ENCODE measurements around the gene SFSWAP. TPM values are rescaled to one million over a fixed set of nuclear protein-coding genes. Genes with fewer than 3 reads are reported as not detected.
"Not testable (repeated sequence)": the region's sequence is repeated elsewhere in the genome, so short reads cannot be mapped to it uniquely, and the experiment has no call there.

Gene SFSWAP
- total RNA-seq, 1 experiment from 2014 or later = 33.9 TPM

DNA sequence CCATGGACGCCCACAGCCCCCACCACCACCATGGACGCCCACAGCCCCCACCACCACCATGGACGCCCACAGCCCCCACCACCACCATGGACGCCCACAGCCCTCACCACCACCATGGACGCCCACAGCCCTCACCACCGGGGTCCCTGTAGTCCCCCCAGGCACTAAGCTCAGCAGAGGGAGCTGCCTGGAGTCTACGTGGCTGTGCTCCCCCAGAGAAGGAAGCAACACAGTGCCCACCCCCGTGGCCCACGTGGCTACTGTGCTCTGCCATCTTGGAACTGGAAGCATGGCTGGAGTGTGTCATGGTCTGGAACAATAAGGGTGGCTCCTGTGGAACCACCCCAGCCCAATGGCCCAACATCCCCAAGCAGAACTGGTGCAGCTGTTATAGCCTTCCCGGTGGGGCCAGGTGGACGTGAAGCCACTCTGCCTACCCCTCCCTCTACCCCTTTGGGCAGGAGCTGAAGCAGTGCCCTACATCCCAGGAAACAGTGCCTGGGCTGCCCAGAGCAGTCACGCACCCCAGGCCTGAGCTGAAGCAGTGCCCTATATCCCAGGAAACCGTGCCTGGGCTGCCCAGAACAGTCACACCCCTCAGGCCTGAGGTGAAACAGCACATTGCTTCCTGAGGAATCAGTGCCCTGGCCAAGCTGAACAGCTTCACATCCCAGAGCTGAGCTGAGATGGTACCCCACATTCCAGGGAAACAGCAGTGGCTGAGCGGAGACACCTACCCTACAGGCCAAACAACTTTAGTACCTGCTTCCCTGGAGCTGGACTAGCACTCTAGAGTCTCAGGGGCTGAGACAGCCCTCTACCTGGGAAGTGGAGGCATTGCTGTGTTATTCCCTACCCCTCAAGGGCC is 9.0 kb upstream of the SFSWAP start:
- no peak for DNase-seq (ENCODE audit: low read depth)

DNA sequence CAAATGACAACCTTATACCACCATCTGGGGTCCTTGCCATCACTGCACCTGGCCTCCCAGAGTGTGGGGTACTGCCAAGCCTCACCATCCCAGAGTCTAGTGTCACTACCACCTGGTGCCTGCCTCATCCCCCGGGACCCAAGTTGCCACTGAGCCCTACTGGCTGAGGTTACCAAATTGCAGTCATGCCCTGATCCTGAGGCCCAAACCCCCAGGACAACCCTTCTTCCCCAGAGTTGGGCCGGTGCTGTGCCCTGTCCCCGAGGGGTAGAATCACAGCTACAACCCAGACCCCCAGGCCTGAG is 8.4 kb upstream of the SFSWAP start:
- DNase-seq (ENCODE audit: low read depth) = no peak

DNA sequence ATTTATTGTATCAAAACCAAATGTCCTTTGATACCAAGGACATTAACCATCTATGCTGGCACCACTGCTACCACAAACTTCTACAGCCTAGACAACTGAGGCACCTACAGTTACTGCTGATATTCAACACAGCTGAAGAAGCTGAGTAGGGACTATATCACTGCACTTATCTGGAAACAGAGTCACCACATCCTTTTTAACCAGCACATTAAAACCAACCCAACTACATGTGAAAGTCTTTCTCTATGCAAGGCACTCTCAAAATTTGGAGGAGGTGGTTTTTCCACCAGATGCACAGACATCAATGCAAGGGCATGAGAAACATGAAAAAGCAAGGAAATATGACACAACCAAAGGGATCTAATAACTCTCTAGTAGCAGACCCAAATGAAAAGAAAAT is 7.7 kb upstream of the SFSWAP start:
- DNase-seq (ENCODE audit: low read depth) = no peak

DNA sequence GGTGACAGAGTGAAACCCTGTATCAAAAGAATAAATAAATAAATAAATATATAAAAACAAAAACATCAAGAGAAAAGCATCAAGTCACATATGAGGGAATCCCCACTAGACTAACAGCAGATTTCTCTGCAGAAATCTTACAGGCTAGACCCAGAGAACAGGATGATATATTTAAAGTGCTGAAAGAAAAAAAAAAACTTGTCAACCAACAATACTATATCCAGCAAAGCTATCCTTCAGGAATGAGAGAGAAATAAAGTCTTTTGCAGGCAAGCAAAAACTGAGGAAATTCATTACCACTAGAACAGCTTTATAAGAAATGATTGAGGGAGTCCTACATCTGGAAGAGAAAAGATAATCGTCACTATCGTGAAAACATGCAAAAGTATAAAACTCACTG is 6.4 kb upstream of the SFSWAP start:
- no peak for DNase-seq (ENCODE audit: low read depth)

DNA sequence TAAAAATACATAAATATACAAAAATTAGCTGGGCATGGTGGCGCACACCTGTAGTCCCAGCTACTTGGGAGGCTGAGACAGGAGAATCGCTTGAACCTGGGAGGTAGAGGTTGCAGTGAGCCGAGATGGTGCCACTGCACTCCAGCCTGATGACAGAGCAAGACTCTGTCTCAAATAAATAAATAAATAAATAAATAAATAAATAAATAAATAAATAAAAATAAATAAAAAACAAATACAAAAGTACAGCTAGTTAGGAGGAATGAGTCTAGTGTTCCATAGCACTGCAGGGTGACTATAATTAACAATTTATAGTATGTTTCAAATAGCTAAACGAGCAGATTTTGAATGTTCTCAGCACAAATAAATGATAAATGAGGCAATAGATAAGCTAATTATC is 4.2 kb upstream of the SFSWAP start:
- DNase-seq (ENCODE audit: low read depth) = not testable (repeated sequence)

DNA sequence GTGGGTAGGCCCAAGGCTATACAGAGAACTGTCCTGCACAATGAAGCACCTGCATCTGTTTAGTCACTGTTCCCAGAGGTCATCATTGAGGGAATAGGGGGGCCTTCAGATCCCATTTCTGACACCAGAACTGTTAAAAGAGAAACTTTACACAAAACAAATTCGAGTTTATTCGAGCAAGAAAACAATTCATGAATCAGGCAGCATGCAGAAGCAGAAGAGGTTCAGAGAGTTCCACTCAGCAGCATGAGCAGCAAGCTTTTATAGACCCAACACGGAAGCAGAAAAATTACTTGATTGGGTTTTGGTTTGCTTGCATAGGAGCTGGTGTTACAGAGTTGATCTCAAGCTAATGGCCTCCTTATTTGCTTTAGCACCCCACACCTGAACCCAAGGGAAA is 1.7 kb upstream of the SFSWAP start:
- DNase-seq (ENCODE audit: low read depth) = no peak

DNA sequence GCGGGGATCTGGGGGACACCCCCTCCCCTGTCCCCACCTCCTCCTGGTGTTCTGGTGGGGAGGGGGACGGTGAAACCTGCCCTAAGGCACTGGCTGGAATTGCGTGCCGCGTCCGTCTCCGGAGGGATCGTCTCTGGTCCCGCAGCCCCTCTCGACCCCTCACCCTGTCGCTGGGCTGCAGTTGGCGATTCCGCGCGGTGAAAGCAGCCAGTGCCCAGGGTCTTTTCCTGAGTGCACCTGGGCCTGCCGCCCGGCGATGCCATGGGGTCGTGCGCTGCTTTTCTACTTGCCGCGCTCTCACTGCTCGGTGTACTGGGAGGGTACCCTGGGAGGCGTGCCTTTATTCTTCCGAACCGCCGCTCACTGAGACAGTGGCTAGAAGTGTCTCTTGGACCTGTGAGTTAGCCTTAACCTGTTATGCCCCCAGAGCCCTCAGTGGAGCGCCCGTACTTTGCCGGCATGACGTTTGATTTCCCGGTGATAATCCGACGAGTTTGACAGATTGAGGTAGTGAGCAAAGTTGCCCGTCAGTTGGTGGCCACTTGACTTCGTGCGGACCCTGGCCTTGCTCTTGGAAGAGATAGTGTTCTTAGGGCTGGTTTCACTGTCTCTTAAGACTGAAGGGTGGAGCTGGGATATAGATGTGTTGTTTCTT is 788 bp downstream of the SFSWAP start:
- no peak for DNase-seq (ENCODE audit: low read depth)

DNA sequence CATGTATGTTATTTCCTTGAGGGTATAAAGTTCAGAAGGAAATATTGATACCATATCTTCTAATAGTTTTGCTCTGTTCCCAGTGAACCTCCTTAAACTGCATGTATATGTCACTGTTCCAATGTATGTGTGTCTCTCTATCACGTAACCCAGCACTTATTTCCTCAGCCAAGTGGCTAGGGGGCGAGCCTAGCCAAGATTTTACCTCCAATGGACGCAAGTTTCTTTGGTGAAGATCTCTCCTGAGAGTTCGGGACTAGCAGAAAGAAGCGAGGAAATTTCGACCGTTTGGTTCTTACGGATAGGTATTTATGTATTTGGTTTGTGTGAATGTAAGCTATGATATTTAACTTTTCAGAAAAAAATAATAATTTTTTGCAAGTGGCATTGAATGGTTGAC is 2.5 kb downstream of the SFSWAP start:
- DNase-seq (ENCODE audit: low read depth) = no peak

DNA sequence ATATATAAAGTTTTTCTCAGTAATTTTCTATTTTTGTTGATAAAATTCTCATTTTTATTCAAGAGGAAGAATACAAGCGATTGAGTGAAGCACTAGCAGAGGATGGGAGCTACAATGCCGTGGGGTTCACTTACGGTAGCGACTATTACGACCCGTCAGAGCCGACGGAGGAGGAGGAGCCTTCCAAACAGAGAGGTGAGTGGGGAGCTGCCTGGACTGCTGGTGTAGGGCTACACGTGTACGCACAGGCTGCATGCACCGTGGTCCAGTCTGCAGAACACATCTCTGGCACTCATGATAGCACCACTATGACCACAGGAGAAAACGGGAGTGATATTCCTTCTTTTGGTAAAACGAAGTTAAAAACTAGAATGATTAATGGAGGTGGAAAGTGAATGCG is 3.9 kb downstream of the SFSWAP start:
- no peak for DNase-seq (ENCODE audit: low read depth)

DNA sequence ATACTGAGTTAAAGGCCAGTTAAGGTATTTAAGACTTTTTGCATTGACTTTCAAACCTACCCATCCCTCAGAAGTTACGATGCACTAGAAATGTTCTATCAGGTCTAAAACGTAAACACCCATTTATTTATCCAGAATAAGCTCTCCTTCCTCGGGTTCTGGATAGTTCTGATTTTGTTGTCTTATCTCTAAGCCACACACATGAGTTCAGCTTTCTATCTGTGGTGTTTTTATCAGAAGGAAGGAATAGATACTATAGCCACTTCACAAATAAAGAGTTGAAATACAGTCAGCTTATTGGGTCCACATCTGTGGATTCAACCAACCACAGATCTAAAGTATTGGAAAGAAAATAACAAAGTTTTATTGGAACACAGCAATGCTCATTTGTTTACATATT is 5.4 kb downstream of the SFSWAP start:
- DNase-seq (ENCODE audit: low read depth) = no peak

DNA sequence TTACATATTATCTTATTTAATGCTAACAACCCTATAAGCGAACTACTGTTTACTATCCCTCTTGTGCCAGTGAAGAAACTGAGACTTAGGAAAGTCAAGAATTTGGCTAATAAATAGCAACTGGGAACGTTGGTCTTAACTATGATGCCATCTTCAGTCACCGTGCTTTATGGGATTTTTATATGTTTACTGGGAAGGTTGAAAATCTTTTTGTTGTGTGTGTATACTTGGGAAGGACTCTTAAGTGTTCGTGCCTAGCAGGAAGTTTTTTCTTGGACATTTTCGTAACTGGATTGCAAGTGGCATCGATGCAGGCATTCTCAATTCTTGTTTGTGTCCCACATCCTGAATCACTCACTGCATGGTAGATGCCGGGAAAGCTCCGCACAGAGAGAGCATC is 9.4 kb downstream of the SFSWAP start:
- DNase-seq (ENCODE audit: low read depth) = no peak

DNA sequence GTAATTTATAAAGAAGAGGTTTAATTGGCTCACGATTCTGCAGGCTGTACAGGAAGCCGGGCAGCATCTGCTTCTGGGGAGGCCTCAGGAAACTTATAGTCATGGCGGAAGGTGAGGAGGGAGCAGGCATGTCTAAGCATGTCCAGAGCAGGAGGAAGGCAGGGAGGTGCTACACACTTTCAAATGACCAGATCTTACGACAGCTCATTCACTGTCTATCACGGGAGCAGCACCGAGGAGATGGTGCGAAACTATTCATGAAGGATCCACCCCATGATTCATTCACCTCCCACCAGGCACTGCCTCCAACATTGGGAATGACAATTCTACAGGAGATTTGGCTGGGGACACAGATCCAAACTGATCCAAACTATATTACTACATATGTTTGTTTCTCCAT is 10.0 kb downstream of the SFSWAP start:
- DNase-seq (ENCODE audit: low read depth) = no peak

DNA sequence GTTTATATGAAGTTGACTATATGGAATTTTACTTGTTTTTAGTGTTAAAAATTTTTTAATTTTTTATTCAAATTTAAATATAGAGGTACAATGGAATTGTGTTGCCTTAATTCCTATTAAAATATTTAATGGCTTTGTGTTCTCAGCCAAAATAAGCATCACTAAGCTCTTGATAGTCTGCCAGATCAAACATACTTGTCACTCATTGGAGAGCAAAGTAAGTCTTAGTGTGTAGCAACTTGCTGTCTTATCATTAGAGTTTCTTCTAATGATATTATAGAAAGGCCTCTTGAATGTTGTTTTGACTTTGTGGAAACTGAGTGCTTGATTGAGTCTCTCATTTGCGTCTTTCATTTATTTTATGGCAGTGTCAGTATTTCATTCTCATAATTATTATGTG is 10.7 kb downstream of the SFSWAP start:
- no peak for DNase-seq (ENCODE audit: low read depth)

DNA sequence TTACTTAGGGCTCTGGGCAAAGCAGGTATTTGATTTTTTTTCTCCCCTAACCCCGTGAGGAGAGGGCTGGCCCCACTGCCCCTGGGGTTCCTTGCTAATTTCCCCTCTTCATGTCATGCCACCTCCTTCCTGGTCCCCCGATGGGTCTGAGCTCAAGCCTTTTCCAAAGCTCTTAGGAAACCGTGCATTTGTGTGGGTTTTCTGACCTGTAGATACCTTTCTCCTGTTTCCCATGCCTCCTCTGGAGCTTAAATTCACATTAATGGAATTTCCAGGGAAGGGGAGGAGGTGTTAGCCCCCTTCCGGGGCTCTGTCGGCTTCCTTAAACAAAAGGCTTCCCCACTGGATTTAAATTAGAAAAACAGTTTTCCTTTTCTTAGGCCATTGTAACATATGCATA is 12.6 kb downstream of the SFSWAP start:
- DNase-seq (ENCODE audit: low read depth) = no peak

DNA sequence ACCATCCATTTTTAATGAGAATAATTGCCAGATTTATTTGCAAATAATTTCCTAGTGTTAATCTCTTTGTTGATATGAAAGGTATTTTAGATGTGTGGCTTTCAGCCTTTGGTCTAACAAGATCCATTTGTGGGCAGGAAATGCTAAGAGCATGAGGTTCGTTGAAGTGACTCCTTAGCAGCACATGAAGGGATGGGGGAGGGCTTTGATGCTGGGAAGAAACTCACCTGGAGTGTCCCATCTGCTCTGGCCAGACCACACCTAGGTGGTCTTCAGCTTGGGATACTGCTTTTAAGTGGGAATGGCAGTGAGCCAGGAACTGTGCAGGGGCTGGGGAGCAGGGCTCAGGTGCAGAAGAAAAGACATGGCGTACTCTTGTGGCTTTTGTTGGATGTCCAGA is 13.6 kb downstream of the SFSWAP start:
- DNase-seq (ENCODE audit: low read depth) = no peak

DNA sequence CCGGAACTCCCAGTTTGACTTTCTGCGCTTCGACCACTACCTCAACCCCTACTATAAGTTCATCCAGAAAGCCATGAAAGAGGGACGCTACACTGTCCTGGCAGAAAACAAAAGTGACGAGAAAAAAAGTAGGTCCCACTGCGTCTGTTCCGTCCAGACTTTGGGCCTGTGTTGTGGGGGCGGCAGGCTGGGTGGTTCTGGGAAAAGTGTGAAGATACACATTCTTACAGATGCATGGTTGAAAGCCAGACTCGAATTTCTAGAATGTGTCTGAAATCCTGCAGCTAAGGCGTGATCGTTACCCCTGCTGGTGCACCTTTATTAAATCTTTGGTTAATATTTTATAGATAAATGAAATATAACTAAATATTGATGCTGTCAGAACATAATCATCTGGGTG is 14.6 kb downstream of the SFSWAP start:
- no peak for DNase-seq (ENCODE audit: low read depth)

DNA sequence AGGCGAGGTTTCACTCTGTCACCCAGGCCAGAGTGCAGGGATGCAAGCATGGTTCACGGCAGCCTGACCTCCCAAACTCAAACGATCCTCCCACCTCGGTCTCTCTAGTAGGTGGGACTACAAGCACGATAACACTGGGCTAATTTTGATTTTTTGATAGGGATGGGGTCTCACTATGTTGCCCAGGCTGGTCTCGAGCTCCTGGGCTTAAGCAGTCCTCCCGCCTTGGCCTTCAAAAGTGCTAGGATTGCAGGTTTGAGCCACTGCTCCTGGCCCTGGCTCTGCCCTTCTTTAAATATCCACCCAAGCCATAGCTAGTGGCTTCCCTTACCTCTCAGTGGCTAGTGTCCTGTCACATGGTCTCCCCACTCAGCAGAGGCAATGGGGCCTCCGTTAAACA is 17.8 kb downstream of the SFSWAP start:
- no peak for DNase-seq (ENCODE audit: low read depth)

DNA sequence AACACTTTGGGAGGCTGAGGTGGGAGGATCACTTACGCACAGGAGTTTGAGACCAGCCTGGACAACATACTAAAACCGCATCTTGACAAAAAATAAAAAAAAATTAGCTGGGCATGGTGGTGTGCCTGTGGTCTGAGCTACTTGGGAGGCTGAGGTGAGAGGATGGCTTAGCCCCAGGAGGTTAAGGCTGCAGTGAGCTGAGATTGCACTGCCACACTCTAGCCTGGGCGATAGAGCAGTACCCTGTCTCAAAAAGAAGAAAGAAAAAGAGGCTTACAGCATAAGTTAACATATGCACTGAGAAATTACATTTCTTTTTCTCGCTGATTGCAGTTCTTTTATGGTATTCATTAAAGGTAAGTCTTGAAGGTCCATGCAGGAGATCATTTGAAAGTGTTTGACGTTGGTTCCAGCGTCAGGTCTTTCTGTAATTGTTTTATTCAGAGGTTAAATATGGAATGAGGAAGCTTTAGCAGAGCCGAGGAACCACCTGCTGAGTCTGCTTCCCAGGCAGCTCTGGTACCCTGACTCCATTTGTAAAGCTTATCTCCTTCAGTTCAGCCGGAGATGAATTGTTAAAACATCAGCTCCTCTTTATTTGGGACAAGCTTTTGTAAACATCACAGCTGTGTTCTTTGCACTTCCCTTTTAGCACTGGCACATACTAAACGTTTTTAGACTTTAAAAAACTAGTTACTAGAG is 18.5 kb downstream of the SFSWAP start:
- no peak for DNase-seq (ENCODE audit: low read depth)

DNA sequence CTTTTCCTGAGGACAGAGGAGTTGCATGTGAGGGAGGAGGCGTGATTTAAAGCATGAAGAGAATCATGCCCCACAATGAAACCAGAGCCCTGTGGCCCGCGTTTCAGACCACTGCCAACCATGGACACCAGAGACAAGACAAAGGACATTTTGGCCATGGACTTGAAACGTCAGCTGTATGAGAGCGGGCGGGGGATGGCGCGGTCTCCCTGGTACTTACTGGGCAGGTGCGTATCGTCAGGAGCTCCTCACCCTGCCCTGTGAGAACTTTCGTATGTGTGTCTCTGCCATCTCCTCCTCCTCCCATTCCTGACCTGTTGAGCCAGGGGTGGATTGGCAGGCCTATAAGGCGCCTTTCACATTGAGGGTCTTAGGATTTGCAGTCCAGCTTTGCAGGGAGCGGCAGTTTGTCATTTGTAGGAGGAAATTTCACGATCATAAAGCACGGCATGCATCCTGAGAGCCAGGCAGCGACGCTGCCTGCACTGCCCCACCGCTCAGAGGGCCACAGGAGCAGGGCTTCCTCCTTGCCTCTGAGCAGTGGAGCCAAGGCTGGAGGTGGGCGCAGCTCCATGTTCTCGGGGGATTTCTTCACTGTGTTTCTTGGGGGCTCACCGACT is 22.2 kb downstream of the SFSWAP start:
- DNase-seq (ENCODE audit: low read depth) = no peak

DNA sequence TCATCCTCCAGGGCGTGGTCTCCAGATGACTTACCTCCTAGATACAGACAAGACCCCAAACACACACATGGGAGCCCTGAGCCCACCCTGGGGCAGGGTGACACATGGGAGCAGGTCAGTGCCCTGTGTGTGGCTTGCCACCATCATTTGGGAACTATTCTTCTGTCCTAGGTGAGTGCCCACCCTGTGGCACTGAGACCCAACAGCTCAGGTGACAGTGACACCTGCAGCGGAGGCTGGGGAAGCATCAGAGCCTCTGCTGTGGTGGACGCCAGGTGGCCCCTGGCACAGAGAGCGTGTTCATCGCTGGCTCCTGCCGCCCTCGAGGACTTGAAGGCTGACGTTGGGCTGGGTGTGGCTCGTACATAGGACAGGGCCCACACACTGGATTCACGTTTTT is 23.0 kb downstream of the SFSWAP start:
- no peak for DNase-seq (ENCODE audit: low read depth)

DNA sequence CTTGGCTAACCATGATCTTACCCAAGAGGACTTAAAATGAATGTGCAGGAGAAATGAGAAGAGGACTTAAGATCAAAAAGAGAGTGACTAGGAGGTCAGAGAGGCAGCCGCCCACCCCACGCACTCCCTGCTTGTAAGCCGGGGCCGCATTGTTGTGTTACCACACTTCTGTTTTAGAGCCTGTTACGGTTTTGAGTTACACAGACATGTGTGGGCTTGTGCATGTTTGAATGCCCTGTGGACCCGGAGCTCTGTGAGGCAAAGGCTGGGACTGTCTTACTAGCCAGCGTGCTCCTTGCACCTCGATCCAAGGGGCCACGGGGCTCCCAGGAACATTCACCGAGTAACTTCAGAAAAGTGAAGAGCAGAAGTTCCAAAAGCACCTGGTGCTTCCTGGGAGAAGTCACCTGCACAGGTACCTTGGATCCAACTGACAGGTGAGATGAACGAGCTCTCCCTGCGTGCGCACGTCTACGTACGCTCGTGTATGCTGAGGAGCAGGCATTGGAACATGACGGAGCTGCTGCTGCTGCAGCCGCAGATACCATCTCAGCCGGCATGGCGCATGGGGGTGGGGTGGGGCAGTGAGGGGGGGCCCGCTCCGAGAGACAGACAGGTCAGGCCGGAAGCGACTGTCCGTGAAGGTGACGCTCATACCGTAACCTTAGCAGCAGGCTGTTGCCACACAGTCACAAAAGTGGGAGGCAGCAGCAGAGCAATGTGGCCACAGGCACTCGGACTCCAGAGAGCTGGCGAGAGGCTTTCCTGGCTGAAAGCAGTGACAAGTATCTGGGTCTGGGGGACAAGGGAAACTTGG is 23.7 kb downstream of the SFSWAP start:
- no peak for DNase-seq (ENCODE audit: low read depth)

DNA sequence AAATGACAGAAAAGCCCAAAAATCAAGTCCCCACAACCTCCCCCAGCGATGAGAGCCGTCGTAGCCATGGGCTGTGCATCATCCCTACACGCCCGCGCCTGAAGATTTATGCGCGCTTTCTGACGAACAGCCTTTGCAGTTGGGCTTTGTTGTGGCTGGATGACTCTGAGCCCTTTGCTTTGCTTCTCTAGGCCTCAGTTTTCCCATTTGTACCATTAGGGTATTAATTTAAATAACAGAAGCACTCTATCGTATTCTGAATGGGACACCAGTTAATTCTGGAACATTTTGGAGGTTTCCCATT is 24.2 kb downstream of the SFSWAP start:
- DNase-seq (ENCODE audit: low read depth) = no peak

Measured in Daoy (cell line).